Measurements from ENCODE around the gene CHRNB2.

The CHRNB2 gene

DNA sequence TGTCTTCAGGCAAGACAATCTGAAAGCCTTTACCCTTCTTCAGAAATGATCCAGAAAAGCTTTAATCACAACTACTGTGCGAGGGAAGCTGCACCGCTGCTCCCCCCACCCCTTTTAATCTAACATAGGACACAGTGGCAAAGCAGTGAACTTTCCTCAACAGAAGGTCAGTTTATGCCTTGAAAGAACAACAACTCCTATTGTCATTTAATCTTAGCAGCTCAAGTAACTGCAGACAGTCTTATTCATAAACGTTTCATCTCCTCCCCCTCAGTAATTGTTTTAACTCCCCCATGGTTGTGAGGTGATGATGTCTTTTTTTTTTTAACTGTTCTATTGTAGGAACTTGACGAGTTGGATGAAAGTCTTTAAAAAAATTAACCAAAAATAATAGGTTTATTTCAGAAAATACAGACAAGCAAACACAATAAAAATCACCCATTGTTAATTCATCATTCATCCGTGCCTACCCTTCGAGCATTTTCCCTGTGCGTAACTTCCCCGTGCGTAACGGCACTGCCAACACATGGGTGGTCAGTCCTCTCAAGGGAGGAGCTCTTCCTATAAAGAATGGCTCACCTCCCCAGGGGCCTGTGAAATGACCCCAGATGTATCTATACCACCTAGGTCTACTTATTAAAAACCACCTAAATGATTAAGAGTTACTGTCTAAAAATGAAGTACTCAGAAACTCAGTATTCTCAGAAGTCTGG, 43.7 kb downstream of the CHRNB2 start:
- no peaks in the 10 kb centered on the region for H3K9me3 ChIP-seq (ENCODE audit: severe bottlenecking)
- TF ChIP-seq, protein P1, sequence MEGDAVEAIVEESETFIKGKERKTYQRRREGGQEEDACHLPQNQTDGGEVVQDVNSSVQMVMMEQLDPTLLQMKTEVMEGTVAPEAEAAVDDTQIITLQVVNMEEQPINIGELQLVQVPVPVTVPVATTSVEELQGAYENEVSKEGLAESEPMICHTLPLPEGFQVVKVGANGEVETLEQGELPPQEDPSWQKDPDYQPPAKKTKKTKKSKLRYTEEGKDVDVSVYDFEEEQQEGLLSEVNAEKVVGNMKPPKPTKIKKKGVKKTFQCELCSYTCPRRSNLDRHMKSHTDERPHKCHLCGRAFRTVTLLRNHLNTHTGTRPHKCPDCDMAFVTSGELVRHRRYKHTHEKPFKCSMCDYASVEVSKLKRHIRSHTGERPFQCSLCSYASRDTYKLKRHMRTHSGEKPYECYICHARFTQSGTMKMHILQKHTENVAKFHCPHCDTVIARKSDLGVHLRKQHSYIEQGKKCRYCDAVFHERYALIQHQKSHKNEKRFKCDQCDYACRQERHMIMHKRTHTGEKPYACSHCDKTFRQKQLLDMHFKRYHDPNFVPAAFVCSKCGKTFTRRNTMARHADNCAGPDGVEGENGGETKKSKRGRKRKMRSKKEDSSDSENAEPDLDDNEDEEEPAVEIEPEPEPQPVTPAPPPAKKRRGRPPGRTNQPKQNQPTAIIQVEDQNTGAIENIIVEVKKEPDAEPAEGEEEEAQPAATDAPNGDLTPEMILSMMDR (IDR thresholded peaks at IDR 0.05; ENCODE audit: poor library complexity, severe bottlenecking) = no peak
- ATAC-seq (ENCODE audit: low read depth) (no peak), DNase-seq (ENCODE audit: low spot score) (no peak)
- no peak overlapping the region for H3K27ac ChIP-seq (ENCODE audit: poor library complexity, severe bottlenecking)
- peaks cover 5% of the 10 kb centered on the region for H3K4me1 ChIP-seq (ENCODE audit: insufficient read depth, poor library complexity, severe bottlenecking)
- peaks cover 2% of the 10 kb centered on the region; the same call in 1 of the 2 replicates for H3K36me3 ChIP-seq (ENCODE audit: low read depth)
- H3K27me3 ChIP-seq (ENCODE audit: insufficient read depth, poor library complexity, severe bottlenecking) = no peaks in the 10 kb centered on the region
- H3K4me3 ChIP-seq (ENCODE audit: severe bottlenecking) = no peak overlapping the region

GRCh38 chr1:154614247-154614646, 46.7 kb downstream of the CHRNB2 start:
- no peaks in the 10 kb centered on the region for H3K9me3 ChIP-seq (ENCODE audit: severe bottlenecking)
- DNase-seq (ENCODE audit: low spot score) (no peak), ATAC-seq (ENCODE audit: low read depth) (no peak)
- no peak overlapping the region for H3K4me3 ChIP-seq (ENCODE audit: severe bottlenecking)
- peaks cover 9% of the 10 kb centered on the region for H3K36me3 ChIP-seq (ENCODE audit: low read depth)
- peaks cover under 1% of the 10 kb centered on the region for H3K4me1 ChIP-seq (ENCODE audit: insufficient read depth, poor library complexity, severe bottlenecking)
- TF ChIP-seq, protein P1 (IDR thresholded peaks at IDR 0.05; ENCODE audit: poor library complexity, severe bottlenecking) = no peak
- no peak overlapping the region for H3K27ac ChIP-seq (ENCODE audit: poor library complexity, severe bottlenecking)
- H3K27me3 ChIP-seq (ENCODE audit: insufficient read depth, poor library complexity, severe bottlenecking) = no peaks in the 10 kb centered on the region

- no peak for ATAC-seq (ENCODE audit: low read depth)
- Histone ChIP-seq H3K27ac (ENCODE audit: poor library complexity, severe bottlenecking) (no peak overlapping the region), H3K27me3 (ENCODE audit: insufficient read depth, poor library complexity, severe bottlenecking) (no peaks in the 10 kb centered on the region), H3K4me1 (ENCODE audit: insufficient read depth, poor library complexity, severe bottlenecking) (no peaks in the 10 kb centered on the region), H3K9me3 (ENCODE audit: severe bottlenecking) (no peaks in the 10 kb centered on the region), H3K4me3 (ENCODE audit: severe bottlenecking) (no peak overlapping the region), H3K36me3 (ENCODE audit: low read depth) (peaks cover 12% of the 10 kb centered on the region)
- DNase-seq (ENCODE audit: low spot score) = no peak
- TF ChIP-seq, protein P1 (IDR thresholded peaks at IDR 0.05; ENCODE audit: poor library complexity, severe bottlenecking) = no peak
Measured at GRCh38 chr1:154614901-154615300, 47.3 kb downstream of the CHRNB2 start.

GRCh38 chr1:154615411-154615810, 47.8 kb downstream of the CHRNB2 start:
- Histone ChIP-seq H3K27me3 (ENCODE audit: insufficient read depth, poor library complexity, severe bottlenecking) (no peaks in the 10 kb centered on the region), H3K4me1 (ENCODE audit: insufficient read depth, poor library complexity, severe bottlenecking) (no peaks in the 10 kb centered on the region), H3K27ac (ENCODE audit: poor library complexity, severe bottlenecking) (no peak overlapping the region), H3K36me3 (ENCODE audit: low read depth) (peaks cover 14% of the 10 kb centered on the region), H3K9me3 (ENCODE audit: severe bottlenecking) (no peaks in the 10 kb centered on the region), H3K4me3 (ENCODE audit: severe bottlenecking) (no peak overlapping the region)
- TF ChIP-seq, protein P1 (IDR thresholded peaks at IDR 0.05; ENCODE audit: poor library complexity, severe bottlenecking) = no peak
- no peak for DNase-seq (ENCODE audit: low spot score)
- ATAC-seq (ENCODE audit: low read depth) = no peak

DNA sequence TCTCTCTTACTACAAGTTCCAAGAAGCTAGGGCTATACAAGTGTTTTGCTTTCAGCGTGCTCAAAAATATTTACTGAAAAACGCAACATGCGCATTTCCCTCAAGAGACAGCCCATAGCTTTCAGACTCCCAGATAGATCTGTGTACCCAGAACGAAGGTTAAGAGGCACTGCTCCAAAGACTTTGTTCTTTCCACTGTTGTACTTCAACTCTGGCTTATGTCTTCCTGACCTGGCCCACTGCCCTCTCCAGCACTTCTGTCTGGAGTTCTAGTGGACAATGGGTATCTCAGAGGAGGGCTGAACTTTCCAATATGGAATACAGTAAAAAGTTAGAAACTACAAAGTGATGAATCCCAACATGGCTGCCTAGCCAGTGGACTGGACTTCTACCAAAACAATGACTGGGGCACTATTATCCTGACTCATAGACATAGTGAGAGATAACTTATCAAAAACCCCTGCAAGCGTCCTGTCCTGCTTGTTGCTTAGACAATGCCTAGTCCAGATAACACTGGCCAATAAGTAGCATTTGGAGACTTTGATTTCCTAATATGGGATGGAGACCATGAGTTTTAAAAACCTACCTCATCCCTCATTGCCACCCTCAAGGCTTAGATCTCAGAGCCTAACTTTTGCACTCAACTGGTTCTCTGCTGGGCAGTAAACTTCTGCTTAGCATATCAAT, 49.2 kb downstream of the CHRNB2 start:
- H3K27ac ChIP-seq (ENCODE audit: poor library complexity, severe bottlenecking) = no peak overlapping the region

More for the DNA sequence above, 49.2 kb downstream of the CHRNB2 start:
- Histone ChIP-seq H3K9me3 (ENCODE audit: severe bottlenecking) (no peaks in the 10 kb centered on the region), H3K36me3 (ENCODE audit: low read depth) (peaks cover 25% of the 10 kb centered on the region), H3K27me3 (ENCODE audit: insufficient read depth, poor library complexity, severe bottlenecking) (no peaks in the 10 kb centered on the region), H3K4me1 (ENCODE audit: insufficient read depth, poor library complexity, severe bottlenecking) (no peaks in the 10 kb centered on the region), H3K4me3 (ENCODE audit: severe bottlenecking) (no peak overlapping the region)
- ATAC-seq (ENCODE audit: low read depth) (no peak), DNase-seq (ENCODE audit: low spot score) (no peak)
- TF ChIP-seq, protein P1 (IDR thresholded peaks at IDR 0.05; ENCODE audit: poor library complexity, severe bottlenecking) = no peak

Data from RWPE2 (cell line).